ENCODE results near the gene PLXNA4.

Gene PLXNA4

GRCh38 chr7:132388688-132389087 is 187.6 kb downstream of the PLXNA4 start:
- FAIRE-seq (no peak), DNase-seq (ENCODE audit: insufficient read length) (no peak)
- no peak for TF ChIP-seq POLR2AphosphoS5 (IDR thresholded peaks at IDR 0.05; ENCODE audit: low read depth, low read length)
- TF ChIP-seq POLR2A (IDR thresholded peaks at IDR 0.05; ENCODE audit: low read depth, low read length), result no peak

- FAIRE-seq, result no peak
- TF ChIP-seq POLR2AphosphoS5 (IDR thresholded peaks at IDR 0.05; ENCODE audit: low read depth, low read length) (no peak), POLR2A (IDR thresholded peaks at IDR 0.05; ENCODE audit: low read depth, low read length) (no peak), TAF1 (IDR thresholded peaks at IDR 0.05; ENCODE audit: borderline replicate concordance, low read depth, low read length) (no peak)
- DNase-seq (ENCODE audit: insufficient read length), result no peak
Measured at GRCh38 chr7:132387596-132387995, 188.7 kb downstream of the PLXNA4 start.

GRCh38 chr7:132386201-132386681 is 190.0 kb downstream of the PLXNA4 start:
- TF ChIP-seq POLR2AphosphoS5 (IDR thresholded peaks at IDR 0.05; ENCODE audit: low read depth, low read length), result no peak
- no peak for DNase-seq (ENCODE audit: insufficient read length)
- FAIRE-seq, result no peak

GRCh38 chr7:132383962-132384361 is 192.3 kb downstream of the PLXNA4 start:
- DNase-seq (ENCODE audit: insufficient read length) (no peak), FAIRE-seq (no peak)
- TF ChIP-seq POLR2AphosphoS5 (IDR thresholded peaks at IDR 0.05; ENCODE audit: low read depth, low read length) (no peak), POLR2A (IDR thresholded peaks at IDR 0.05; ENCODE audit: low read depth, low read length) (no peak), TAF1 (IDR thresholded peaks at IDR 0.05; ENCODE audit: borderline replicate concordance, low read depth, low read length) (no peak)

- TF ChIP-seq POLR2AphosphoS5 (IDR thresholded peaks at IDR 0.05; ENCODE audit: low read depth, low read length) (no peak), POLR2A (IDR thresholded peaks at IDR 0.05; ENCODE audit: low read depth, low read length) (no peak), TAF1 (IDR thresholded peaks at IDR 0.05; ENCODE audit: borderline replicate concordance, low read depth, low read length) (no peak)
- FAIRE-seq, result no peak
- no peak for DNase-seq (ENCODE audit: insufficient read length)
Measured at GRCh38 chr7:132381742-132382472, 194.4 kb downstream of the PLXNA4 start.

GRCh38 chr7:132380059-132380458 is 196.2 kb downstream of the PLXNA4 start:
- DNase-seq (ENCODE audit: insufficient read length) (no peak), FAIRE-seq (no peak)
- TF ChIP-seq POLR2AphosphoS5 (IDR thresholded peaks at IDR 0.05; ENCODE audit: low read depth, low read length) (no peak), TAF1 (IDR thresholded peaks at IDR 0.05; ENCODE audit: borderline replicate concordance, low read depth, low read length) (no peak), POLR2A (IDR thresholded peaks at IDR 0.05; ENCODE audit: low read depth, low read length) (no peak)

GRCh38 chr7:132379292-132379691 is 197.0 kb downstream of the PLXNA4 start:
- no peak for TF ChIP-seq POLR2A (IDR thresholded peaks at IDR 0.05; ENCODE audit: low read depth, low read length)
- FAIRE-seq, result no peak
- no peak for DNase-seq (ENCODE audit: insufficient read length)

- TF ChIP-seq POLR2A (IDR thresholded peaks at IDR 0.05; ENCODE audit: low read depth, low read length), result no peak
- TF ChIP-seq TAF1 (IDR thresholded peaks at IDR 0.05; ENCODE audit: borderline replicate concordance, low read depth, low read length), result no peak
- TF ChIP-seq POLR2AphosphoS5 (IDR thresholded peaks at IDR 0.05; ENCODE audit: low read depth, low read length), result no peak
- FAIRE-seq, result no peak
- no peak for DNase-seq (ENCODE audit: insufficient read length)
Measured at GRCh38 chr7:132377703-132378584, 198.3 kb downstream of the PLXNA4 start.

GRCh38 chr7:132377015-132377414 is 199.3 kb downstream of the PLXNA4 start:
- no peak for DNase-seq (ENCODE audit: insufficient read length)
- no peak for TF ChIP-seq POLR2A (IDR thresholded peaks at IDR 0.05; ENCODE audit: low read depth, low read length)
- no peak for TF ChIP-seq POLR2AphosphoS5 (IDR thresholded peaks at IDR 0.05; ENCODE audit: low read depth, low read length)
- no peak for TF ChIP-seq TAF1 (IDR thresholded peaks at IDR 0.05; ENCODE audit: borderline replicate concordance, low read depth, low read length)
- FAIRE-seq, result no peak

- FAIRE-seq, result no peak
- DNase-seq (ENCODE audit: insufficient read length), result no peak
- TF ChIP-seq POLR2A (IDR thresholded peaks at IDR 0.05; ENCODE audit: low read depth, low read length) (no peak), POLR2AphosphoS5 (IDR thresholded peaks at IDR 0.05; ENCODE audit: low read depth, low read length) (no peak), TAF1 (IDR thresholded peaks at IDR 0.05; ENCODE audit: borderline replicate concordance, low read depth, low read length) (no peak)
Measured at GRCh38 chr7:132376361-132377013, 199.8 kb downstream of the PLXNA4 start.

- no peak for TF ChIP-seq TAF1 (IDR thresholded peaks at IDR 0.05; ENCODE audit: borderline replicate concordance, low read depth, low read length)
- TF ChIP-seq POLR2AphosphoS5 (IDR thresholded peaks at IDR 0.05; ENCODE audit: low read depth, low read length), result no peak
- no peak for TF ChIP-seq POLR2A (IDR thresholded peaks at IDR 0.05; ENCODE audit: low read depth, low read length)
- DNase-seq (ENCODE audit: insufficient read length) (no peak), FAIRE-seq (no peak)
Measured at GRCh38 chr7:132373879-132374278, 202.4 kb downstream of the PLXNA4 start.

All from GM12892 (cell line).